DOHH2 (cell line): ENCODE data around the gene OSBPL8.
"Not testable (repeated sequence)": the region's sequence is repeated elsewhere in the genome, so short reads cannot be mapped to it uniquely, and the experiment has no call there.

Experiments used
- H3F3A ChIP-seq: fragments of 200-600 bp; sonication (generic), shearing (Covaris generic); 2 replicates; pipeline ENCODE4 v1.6.0; 2016; ENCODE audit warnings: antibody characterized with exemption, mild to moderate bottlenecking; ENCODE audit not compliant: control insufficient read depth, insufficient read depth
- H3K27ac ChIP-seq: fragments of 200-600 bp; sonication (generic); 2 replicates; pipeline ENCODE4 v1.5.1; 2014; ENCODE audit warnings: low read depth, mild to moderate bottlenecking, low read length, moderate library complexity
- H3K27me3 ChIP-seq: fragments of 200-600 bp; sonication (generic); 2 replicates; pipeline ENCODE4 v1.6.1; 2014; ENCODE audit warnings: mild to moderate bottlenecking, low read length, mixed read lengths; ENCODE audit not compliant: control insufficient read depth
- H3K36me3 ChIP-seq: fragments of 200-600 bp; sonication (generic); 2 replicates; pipeline ENCODE4 v1.6.1; 2014; ENCODE audit warnings: mild to moderate bottlenecking, low read length, moderate library complexity, mixed read lengths; ENCODE audit not compliant: control insufficient read depth
- H3K4me1 ChIP-seq: fragments of 200-600 bp; sonication (generic); 2 replicates; pipeline ENCODE4 v1.6.1; 2014; ENCODE audit warnings: mild to moderate bottlenecking, low read length, mixed read lengths; ENCODE audit not compliant: control insufficient read depth
- H3K4me2 ChIP-seq: fragments of 200-600 bp; sonication (generic); 2 replicates; pipeline ENCODE4 v1.6.0; 2014; ENCODE audit warnings: mild to moderate bottlenecking, low read length, moderate library complexity
- H3K4me3 ChIP-seq: fragments of 200-600 bp; sonication (generic); 2 replicates; pipeline ENCODE4 v1.5.1; 2014; ENCODE audit warnings: mild to moderate bottlenecking, low read length, mixed read lengths
- H3K79me2 ChIP-seq: fragments of 200-600 bp; sonication (generic); 2 replicates; pipeline ENCODE4 v1.6.1; 2014; ENCODE audit warnings: mild to moderate bottlenecking, low read length, mixed read lengths; ENCODE audit not compliant: control insufficient read depth
- H3K9me2 ChIP-seq: fragments of 200-600 bp; sonication (generic); replicated peaks from 2 replicates; pipeline ENCODE4 v1.6.1; 2014; ENCODE audit warnings: mild to moderate bottlenecking, low read length, mixed read lengths; ENCODE audit not compliant: control insufficient read depth
- H3K9me3 ChIP-seq: fragments of 200-600 bp; sonication (generic); 2 replicates; pipeline ENCODE4 v1.6.1; 2014; ENCODE audit warnings: antibody characterized with exemption, low read length, mixed read lengths; ENCODE audit not compliant: control insufficient read depth, insufficient read depth
- H4K20me1 ChIP-seq: fragments of 200-600 bp; sonication (generic); 2 replicates; pipeline ENCODE4 v1.6.0; 2014; ENCODE audit warnings: low read depth, mild to moderate bottlenecking, antibody characterized with exemption, low read length, moderate library complexity; ENCODE audit not compliant: control insufficient read depth, insufficient read depth
- CTCF ChIP-seq: fragments of 200-600 bp; sonication (generic); IDR thresholded peaks from one replicate; pipeline ENCODE4 v1.5.1; 2014; ENCODE audit warnings: antibody characterized with exemption, mild to moderate bottlenecking, low read depth, low read length; ENCODE audit not compliant: poor library complexity, severe bottlenecking
- EZH2phosphoT487 ChIP-seq: fragments of 200-600 bp; sonication (generic); IDR thresholded peaks from 2 replicates; pipeline ENCODE4 v1.6.1; 2017; ENCODE audit warnings: borderline replicate concordance, mild to moderate bottlenecking, antibody characterized with exemption, low read length, moderate library complexity, mixed read lengths

The OSBPL8 gene

GRCh38 chr12:76478045-76478444, 81.5 kb downstream of the OSBPL8 start:
- H3K9me3 ChIP-seq: no peaks in the 10 kb centered on the region
- TF ChIP-seq CTCF (no peak), EZH2phosphoT487 (no peak)
- H4K20me1 ChIP-seq: no peaks in the 10 kb centered on the region
- no peaks in the 10 kb centered on the region for H3F3A ChIP-seq
- H3K4me3 ChIP-seq: no peak overlapping the region
- H3K9me2 ChIP-seq: no peaks in the 10 kb centered on the region
- H3K79me2 ChIP-seq: 0 out of 2 replicates have a peak, but pooled peaks cover 2% of the 10 kb centered on the region
- no peak overlapping the region for H3K4me2 ChIP-seq
- no peak overlapping the region for H3K27ac ChIP-seq
- H3K4me1 ChIP-seq: no peaks in the 10 kb centered on the region
- H3K27me3 ChIP-seq: no peaks in the 10 kb centered on the region
- no peaks in the 10 kb centered on the region for H3K36me3 ChIP-seq

GRCh38 chr12:76472862-76473261, 86.7 kb downstream of the OSBPL8 start:
- H3K4me2 ChIP-seq, H3K27me3 ChIP-seq, H3K27ac ChIP-seq, H3F3A ChIP-seq, H3K9me2 ChIP-seq, H3K36me3 ChIP-seq, H4K20me1 ChIP-seq, H3K9me3 ChIP-seq, H3K4me3 ChIP-seq: not testable (repeated sequence)
- Histone ChIP-seq H3K4me1 (peaks cover 11% of the 10 kb centered on the region), H3K79me2 (peaks cover 21% of the 10 kb centered on the region)

GRCh38 chr12:76471579-76471978, 88.0 kb downstream of the OSBPL8 start:
- H4K20me1 ChIP-seq: no peaks in the 10 kb centered on the region
- H3K79me2 ChIP-seq: peaks cover 21% of the 10 kb centered on the region
- no peaks in the 10 kb centered on the region for H3K9me3 ChIP-seq
- H3K27ac ChIP-seq: no peak overlapping the region
- H3K4me3 ChIP-seq: no peak overlapping the region
- H3K27me3 ChIP-seq: no peaks in the 10 kb centered on the region
- no peak overlapping the region for H3K4me2 ChIP-seq
- TF ChIP-seq CTCF (no peak), EZH2phosphoT487 (no peak)
- no peaks in the 10 kb centered on the region for H3K9me2 ChIP-seq
- H3K36me3 ChIP-seq: no peaks in the 10 kb centered on the region
- no peaks in the 10 kb centered on the region for H3F3A ChIP-seq
- H3K4me1 ChIP-seq: peaks cover 11% of the 10 kb centered on the region

- Histone ChIP-seq H3K27me3 (no peaks in the 10 kb centered on the region), H3K9me3 (no peaks in the 10 kb centered on the region), H3K4me3 (no peak overlapping the region), H4K20me1 (no peaks in the 10 kb centered on the region), H3K79me2 (peaks cover 21% of the 10 kb centered on the region), H3F3A (no peaks in the 10 kb centered on the region), H3K27ac (no peak overlapping the region), H3K9me2 (no peaks in the 10 kb centered on the region), H3K36me3 (no peaks in the 10 kb centered on the region), H3K4me2 (no peak overlapping the region), H3K4me1 (peaks cover 11% of the 10 kb centered on the region)
- no peak for TF ChIP-seq EZH2phosphoT487
- TF ChIP-seq CTCF: no peak
Measured at GRCh38 chr12:76470028-76470939, 89.3 kb downstream of the OSBPL8 start.
